ENCODE data around the gene PNPLA3. TPM values are rescaled to one million over a fixed set of nuclear protein-coding genes. Genes with fewer than 3 reads are reported as not detected.
"Not testable (repeated sequence)": the region's sequence is repeated elsewhere in the genome, so short reads cannot be mapped to it uniquely, and the experiment has no call there.

Gene PNPLA3
- total RNA-seq, 1 donor from 2014 or later: 11.4 TPM

DNA sequence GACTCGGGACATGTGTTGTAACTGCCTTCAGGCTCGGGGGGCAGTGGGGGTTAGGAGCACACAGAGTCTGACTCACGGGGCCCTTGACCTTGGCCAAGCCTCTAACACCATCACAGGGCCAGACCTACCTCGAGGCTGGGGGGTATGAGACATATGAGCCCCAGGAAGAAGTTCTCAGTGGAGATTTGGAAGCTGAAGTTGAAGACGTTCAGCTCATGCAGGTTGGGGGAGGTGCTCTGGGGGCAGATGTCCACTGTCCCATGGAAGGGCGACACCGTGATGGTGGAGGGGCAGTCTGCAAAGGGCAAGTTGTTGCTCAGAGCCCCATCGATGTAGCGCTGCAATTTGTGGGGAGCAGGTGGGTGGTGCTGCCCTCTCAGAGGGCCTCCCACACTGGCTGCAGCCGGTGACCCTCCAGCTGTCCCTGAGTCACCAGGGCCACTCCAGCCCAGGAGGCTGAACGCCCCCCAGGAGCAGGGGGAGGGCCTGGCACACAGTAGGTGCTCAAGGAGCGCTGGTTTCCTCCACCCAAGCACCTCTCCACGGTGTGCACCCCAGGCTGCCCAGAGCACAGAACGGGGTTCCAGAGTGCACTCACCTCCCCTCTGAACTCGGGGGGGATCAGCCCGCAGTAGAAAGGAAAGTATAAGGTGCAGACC is 34.3 kb upstream of the PNPLA3 start:
- DNase-seq (ENCODE audit: low spot score): no peak

DNA sequence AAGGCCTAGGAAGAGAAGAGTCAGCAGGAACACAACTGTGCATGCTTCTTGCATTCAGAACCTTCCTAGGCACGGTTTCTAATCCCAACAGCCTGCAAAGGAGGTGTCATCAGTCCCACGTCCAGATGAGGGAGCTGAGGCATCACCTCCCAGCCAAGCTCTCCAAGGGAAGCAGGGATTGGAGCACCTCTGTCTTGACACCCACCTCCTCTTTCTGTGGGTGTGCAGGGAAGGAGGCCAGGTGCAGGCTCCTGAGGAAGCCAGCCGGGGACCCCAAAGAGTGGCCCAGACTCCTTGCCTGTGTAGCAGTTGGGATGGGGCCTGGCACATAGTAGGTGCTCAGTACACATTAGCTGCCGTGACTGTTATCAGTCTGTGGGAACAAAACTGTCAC is 33.7 kb upstream of the PNPLA3 start:
- no peak for DNase-seq (ENCODE audit: low spot score)

DNA sequence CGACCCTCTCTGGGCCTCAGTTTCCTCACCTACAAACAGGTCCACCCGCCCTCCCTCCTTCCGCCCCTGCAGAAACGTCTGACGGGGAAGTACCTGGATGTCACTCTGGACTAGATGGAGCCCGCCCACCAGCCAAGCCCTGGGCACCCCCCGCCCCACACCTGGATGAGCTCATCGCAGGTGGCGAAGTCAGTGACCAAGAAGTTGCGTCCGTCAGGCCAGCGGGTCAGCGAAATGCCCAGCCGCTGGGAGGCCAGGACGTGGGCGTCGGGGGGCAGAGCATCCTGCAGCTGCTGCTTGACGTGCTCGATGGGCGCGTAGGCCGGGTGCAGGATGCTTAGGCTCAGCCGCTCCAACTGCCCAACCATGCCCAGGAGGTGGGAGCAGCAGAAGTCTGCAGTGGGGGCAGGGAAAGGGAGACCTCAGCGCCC is 32.7 kb upstream of the PNPLA3 start:
- no peak for DNase-seq (ENCODE audit: low spot score)

DNA sequence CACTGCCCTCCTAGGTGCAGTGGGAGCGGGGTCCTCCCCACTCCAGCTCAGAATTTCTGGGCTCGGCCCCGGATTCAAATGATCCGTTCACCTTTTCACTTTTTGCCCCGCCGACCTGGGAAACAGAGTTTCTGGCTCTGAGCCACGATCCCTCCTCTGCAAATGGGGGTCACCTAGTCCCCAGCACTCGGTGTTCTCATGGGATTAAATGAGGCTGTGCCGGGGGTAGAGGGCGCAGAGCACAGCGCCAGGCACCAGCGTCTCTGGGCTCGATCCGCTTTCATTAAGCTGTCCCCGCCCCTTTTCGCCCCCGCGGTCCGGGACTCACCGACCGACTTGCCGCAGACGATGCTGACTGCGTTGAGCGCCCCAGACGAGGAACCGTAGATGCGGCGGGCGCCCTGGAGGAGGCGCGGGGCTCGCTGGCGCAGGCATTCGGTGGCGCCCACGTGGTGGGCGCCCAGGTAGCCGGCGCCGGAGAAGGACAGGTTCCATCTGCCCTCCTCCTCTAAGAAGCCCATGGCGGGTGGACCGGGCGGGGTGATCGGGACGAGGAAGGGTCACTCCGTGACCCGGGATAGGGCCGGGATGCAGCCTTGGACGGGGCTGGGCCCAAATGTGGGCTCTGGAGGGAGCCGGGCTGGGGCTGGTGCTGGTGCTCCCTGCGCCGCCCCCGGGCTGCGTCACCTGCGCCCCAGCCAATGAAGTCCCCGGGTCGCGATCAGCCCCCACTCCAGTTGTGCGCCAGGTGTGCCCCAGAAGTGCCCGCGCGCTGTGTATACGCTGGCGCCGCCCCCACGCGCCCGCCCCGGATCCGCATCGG is 32.0 kb upstream of the PNPLA3 start, which contains the start of gene PNPLA5:
TSS of gene PNPLA5 (minus strand) at position 654 of the 823 bp plus-strand sequence. CDS start at position 521, 133 bp downstream.
- DNase-seq (ENCODE audit: low spot score): no peak

DNA sequence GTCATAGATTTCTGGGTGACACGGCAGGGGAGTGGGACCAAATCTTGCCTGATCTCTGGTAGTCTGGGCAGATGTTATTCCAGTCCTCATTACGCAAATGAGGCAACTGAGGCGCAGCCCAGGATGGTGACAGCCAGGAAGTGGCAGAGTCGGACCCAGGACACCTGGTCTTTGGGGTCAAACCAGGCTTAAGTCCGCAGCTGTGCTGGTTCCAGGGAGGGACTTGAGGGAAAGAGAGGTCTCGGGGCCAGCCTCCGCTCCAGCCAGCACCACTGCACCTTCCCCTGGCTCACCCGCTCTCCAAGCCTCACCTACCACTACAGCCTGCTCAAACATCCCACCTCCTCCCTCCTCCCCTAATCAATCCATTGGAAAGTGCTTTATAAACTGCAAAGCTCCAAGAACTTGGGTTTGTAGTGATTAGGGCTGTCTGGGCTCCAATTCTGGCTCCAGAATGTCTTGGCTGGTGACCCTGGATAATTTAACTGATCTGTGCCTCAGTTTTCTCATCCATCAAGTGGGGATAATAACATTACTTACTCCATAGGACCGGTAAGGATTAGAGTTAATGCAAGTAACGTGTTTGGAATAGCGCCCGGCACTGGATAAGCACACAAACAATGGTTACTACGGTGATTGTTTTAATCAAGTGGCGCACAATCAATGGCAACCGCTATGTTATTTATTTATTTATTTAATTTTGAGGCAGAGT is 31.3 kb upstream of the PNPLA3 start:
- no peak for DNase-seq (ENCODE audit: low spot score)

DNA sequence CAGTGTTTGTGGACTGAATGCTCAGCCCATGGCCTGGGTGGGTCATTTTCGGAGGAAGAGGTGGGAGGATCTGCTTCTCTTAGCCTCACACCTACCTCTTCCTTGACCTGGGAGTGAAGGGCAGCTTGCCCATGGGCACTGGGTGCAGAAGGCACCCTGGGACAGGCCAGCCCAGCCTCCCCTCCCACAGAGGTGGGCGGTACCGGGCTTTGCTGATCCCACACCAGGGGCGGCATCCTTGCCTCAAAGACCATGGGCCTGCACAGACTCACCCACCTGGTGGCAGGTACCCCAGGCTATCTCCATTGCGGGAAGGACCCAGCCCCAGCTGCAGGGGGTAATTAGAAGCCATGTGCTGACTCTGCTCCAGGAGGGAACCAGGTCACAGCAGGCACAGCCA is 30.3 kb upstream of the PNPLA3 start:
- DNase-seq (ENCODE audit: low spot score): no peak

DNA sequence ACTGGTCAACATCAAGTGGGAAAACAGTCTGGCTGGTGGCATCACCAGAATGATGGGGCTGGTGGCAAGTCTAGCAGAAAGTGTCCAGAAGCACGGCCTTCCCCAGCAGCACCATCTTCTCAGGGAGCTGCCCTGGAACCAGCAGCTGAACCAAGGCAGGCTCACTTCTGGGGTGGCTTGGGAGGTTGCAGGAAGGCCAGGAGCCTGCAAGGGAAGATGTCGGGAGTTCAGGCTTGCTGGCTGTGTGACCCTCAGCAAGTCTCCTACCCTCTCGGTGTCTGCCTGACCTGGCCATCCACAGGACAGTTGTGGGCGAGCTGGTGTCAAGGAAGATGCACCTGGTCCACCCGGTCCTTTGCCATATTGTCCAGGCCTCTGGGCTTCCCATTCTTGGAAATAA is 29.5 kb upstream of the PNPLA3 start:
- no peak for DNase-seq (ENCODE audit: low spot score)

DNA sequence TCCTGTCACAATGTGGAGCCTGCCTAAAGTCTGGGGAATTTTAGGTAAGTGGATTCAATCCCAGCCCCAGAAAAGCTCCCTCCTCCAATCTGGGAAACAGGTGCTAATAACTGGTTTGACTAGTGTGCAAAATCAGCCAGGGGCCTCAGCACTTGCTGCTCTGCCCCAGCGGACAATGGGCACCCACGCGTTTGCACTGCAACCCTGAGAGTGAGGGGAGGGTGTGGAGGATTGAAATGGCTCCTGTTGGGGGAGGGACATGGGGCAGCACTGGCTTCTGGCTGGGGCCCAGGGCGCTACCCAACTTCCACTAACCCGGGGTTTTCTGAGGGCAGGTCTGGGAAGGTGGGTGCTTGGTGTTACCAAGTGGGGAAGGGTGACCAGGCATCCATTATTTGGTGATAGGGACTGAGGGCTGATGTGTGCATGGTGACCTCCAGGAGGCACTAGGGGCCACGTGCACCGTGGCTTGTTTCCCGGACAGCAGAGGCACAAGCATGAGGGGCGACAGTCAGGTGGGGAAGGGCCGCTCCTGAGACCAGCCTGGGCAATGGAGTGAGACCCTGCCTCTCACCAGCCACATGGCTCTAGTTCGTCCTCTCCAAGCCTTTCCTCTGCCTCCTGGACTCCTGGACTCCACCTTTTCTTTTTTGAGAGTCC is 27.5 kb upstream of the PNPLA3 start:
- no peak for DNase-seq (ENCODE audit: low spot score)

DNA sequence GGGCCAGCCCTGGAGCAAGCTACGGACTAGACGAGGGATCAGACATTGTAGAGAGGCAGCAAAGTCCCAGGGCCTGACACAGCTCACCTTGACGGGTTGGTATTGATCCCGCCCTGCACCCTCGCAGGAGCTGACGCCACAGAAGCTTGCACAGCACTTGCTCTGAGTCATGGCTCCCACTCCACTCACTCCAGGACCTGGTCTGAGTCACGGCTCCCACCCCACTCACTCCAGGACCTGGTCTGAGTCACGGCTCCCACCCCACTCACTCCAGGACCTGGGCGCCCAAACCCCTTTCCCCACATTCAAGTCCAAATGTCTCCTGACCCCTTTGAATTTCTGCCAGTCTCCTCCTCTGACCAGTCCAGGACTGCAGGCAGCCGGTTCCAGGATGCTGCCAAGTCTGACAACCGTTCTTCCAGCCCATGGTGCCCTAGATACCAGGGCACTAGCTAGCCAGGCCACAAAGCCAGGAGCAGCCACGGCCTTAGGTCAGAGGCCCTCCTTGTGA is 25.8 kb upstream of the PNPLA3 start:
- DNase-seq (ENCODE audit: low spot score): peak; percentile 40

DNA sequence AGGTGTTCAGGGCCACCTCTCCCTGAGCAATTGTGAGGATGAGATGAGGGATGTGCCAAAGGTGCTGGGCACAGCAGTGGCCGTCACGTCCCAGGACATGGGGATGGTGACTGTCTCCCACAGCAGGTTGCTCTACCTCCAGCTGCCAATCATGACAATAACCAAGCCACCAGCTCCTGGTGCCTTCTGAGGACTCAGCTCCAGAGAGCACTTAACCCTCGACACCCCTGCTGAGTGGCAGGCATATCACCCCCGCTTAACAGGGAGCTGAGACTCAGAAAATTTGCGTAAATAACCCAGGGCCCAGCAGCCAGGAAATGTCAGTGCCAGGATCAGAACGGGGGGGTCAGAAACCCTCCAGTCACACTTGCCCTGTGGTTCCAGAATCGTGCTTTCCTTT is 23.4 kb upstream of the PNPLA3 start:
- no peak for DNase-seq (ENCODE audit: low spot score)

DNA sequence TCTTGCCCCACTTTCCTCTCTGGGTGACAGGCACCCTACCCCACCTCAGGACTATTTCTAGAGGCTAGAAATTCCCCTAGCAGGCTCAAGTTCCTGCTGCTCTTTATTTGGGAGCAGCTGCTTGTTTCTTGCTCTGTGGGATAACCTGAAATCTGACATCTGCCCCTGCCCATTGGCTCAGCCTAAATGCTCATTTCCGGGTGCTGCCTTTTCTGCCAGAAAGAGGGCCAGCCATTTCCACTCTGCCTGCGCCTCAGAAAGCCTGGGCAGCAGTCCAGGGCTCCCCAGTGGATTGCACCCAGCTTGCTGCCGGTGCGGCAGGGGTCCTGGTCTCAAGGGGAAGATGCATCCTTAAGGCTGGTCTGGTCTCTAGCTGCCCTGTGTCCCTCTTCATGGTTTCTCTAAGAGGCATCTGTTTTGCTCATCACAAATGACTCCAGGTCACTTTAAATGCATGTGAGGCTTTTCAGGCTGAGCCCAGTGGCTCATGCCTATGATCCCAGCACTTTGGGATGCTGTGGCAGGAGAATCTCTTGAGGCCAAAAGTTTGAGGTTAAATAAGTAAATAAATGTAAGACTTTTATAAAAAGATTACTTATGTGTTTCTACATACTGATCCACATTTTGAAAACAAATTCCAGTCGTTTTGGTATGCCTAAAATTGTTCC is 21.5 kb upstream of the PNPLA3 start:
- no peak for DNase-seq (ENCODE audit: low spot score)

DNA sequence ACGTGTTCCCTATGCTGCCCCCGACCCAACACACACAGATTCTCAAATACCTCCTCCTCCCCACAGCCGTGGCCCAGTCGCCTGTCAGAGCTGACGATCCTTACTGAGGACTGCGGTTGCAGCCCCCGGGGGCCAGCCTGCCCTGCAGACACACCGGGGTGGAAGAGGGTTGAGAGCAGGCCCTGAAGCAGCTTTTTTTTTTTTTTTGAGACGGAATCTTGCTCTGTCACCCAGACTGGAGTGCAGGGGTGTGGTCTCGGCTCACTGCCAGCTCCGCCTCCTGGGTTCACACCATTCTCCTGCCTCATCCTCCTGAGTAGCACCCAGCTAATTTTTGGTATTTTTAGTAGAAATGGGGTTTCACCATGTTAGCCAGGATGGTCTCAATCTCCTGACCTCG is 20.6 kb upstream of the PNPLA3 start:
- not testable (repeated sequence) for DNase-seq (ENCODE audit: low spot score)

DNA sequence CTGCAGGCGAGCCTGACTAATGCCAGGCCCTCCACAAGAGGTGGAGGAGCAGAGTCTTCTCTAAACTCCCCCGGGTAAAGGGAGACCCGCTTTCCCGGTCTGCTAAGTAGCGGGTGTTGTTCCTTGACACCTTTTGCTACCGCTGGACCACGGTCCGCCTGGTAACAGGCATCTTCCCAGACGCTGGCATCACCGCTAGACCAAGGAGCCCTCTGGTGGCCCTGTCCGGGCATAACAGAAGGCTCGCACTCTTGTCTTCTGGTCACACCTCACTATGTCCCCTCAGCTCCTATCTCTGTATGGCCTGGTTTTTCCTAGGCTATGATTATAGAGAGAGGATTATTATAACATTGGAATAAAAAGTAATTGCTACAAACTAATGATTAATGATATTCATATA is 19.2 kb upstream of the PNPLA3 start:
- peak; percentile 19 for DNase-seq (ENCODE audit: low spot score)

DNA sequence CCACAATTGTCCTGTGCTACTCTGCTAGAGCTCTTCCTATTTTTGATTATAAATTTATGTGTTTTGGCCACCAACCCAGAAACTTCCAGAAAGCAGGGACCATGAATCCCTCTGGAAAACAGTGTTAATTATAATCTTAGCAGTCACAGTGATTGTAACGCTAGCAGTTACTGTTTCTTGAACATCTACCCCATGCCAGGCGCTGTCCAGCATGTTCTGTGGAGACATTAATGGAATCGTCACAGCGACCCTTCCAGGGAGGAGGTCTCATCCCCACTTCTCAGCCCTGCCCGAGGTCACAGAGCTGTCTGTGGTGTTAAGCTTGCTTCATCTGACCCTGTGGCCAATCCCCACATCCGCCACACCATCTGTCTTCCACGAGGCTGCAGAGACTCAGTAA is 17.9 kb upstream of the PNPLA3 start:
- no peak for DNase-seq (ENCODE audit: low spot score)

DNA sequence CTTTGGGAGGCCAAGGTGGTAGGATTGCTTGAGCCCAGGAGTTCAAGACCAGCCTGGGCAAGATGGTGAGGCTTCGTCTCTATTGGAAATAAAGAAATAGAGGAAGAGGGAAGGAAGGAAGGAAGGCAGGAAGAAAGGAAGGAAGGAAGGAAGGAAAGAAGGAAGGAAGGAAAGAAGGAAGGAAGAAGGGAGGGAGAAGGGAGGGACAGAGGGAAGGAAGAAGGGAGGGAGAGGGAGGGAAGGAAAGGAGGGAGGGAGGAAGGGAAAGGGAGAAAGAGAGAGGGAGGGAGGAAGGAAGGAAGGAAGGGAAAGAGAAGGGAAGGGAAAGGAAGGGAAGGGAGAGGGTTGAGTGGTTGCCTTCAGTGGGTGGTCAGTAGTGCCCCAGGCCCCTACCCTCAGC is 13.9 kb upstream of the PNPLA3 start:
- DNase-seq (ENCODE audit: low spot score): no peak

DNA sequence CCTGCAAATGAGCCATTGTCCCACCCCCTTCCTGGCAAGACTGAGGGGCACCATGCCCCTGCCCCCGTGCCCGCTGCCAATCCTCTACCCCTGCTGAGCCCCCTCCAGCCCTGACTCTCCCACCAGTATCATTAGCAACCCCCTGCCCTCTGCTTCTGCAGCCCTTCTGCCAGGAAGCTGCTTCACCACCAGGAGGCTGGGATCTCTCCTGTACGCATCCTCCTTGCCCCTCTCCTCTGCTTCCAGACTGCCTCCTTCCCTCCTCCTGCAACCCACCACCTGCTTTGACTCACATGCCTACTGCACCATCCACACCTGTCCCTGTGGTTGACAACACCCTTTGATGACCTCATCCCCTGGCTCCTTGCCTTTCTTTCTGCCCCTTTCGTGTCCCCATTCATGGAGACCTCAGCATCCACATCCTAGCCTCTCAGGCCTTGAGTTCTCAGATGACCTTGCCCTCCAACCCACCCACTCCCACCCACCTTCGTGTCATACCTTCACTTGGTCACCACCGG is 13.4 kb upstream of the PNPLA3 start:
- no peak for DNase-seq (ENCODE audit: low spot score)

DNA sequence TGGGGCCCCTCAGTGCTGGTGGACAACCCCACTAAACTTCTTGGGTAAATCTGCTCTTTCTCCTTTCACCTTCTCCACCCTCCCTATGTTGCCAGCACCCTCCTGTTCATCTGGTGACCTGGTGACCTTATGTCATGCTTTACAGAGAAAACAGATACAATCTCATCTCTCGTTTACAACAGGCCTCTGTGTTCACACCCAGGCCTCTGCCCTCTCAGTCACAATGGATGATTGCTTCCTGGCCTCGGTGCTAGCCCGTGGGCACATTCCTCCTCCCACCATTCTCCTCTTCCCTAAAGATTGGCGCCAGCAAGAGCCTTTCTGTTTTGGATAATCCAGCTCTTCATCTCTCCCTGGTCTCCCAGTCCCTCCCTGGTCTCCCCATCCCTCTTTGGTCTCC is 12.3 kb upstream of the PNPLA3 start:
- no peak for DNase-seq (ENCODE audit: low spot score)

DNA sequence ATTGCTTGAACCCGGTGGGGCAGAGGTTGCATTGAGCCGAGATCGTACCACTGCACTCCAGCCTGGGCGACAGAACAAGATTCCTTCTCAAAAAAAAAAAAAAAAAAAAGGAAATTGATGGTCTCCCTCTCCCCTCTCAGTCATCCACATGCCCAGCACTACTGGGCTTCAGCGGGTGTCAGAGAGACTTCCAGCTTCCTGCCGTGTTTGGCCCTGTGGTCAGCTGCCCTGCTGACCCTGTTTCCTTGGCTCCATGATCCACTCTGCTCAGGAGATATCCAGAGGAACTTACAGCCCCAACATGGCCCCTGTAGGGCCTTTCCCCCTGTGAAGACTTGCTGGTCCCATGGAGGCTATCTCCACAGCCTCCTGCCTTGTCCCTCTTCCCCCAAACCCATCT is 6.1 kb upstream of the PNPLA3 start:
- DNase-seq (ENCODE audit: low spot score): no peak

DNA sequence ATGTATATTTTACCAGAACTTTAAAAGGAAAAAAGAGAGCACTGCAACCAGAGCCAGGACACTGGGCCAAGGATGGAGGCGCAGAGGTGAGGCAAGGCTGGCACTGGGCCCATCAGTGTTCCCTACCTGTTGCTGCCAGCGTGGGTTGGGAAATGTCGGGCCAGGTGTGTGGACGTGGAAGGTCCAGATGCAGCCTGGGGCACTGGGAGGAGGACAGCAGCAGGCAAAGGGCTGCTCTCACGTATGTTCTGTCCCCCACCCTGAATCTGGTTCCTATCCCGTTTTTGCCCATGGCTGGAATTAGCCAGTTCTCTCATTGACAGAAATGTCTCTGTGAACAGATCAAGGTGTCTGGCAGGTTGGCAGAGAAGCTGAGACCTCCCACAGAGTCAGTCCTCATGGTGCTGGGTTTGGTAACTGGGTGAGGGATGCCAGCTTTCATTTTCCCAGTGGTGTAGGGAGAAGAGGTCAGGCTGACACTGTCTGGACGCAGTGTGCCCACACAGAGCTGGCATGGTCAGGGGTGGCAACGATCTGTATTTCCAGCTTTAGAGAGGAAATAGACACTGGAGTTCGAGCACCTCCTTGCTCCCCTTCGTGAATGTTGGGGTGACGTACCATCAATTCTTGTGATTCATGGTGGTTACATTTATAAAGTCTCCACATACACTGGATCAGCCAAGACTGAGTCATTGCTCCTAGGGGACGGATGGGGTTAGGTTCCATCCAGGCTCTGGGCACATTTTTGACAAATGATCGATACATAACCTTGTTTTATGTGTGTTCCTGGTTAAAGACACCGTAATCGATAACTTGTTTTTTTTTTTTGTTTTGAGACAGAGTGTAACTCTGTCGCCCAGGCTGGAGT is 4.3 kb upstream of the PNPLA3 start:
- no peak for DNase-seq (ENCODE audit: low spot score)

DNA sequence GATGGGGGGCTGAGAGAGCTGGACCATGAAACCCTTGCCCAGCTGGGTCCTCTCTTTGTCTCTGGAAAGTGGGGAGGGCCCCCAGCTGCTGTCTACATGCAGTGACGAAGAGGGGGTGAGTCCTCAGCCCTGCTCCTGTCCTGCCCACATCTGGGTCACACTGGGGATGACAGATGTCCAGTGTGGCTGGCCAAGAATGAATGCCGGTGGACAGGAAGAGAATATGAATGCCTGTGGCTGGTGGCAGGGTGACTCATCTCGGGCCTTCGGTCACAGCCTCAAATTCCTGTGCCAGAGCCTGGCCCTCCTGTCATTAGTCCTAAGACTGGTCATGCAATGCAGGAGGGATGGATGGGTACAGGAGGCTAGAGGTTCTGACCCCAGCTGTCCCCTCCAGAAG is 2.2 kb upstream of the PNPLA3 start:
- no peak for DNase-seq (ENCODE audit: low spot score)

All from mucosa of gallbladder (tissue), 1 donor.